HUES48 (cell line): ENCODE measurements around the gene EVC.
"Not testable (repeated sequence)": the region's sequence is repeated elsewhere in the genome, so short reads cannot be mapped to it uniquely, and the experiment has no call there.

Experiments used
- H3K27ac ChIP-seq: one replicate; pipeline ENCODE4 v1.7.0; 2013; ENCODE audit warnings: low read depth, low read length, inconsistent platforms
- H3K27me3 ChIP-seq: 2 replicates; pipeline ENCODE4 v1.6.1; 2013; ENCODE audit warnings: mild to moderate bottlenecking, low read length; ENCODE audit not compliant: control insufficient read depth, insufficient read depth
- H3K36me3 ChIP-seq: 2 replicates; pipeline ENCODE4 v1.6.1; 2013; ENCODE audit warnings: low read length; ENCODE audit not compliant: control insufficient read depth, insufficient read depth
- H3K4me1 ChIP-seq: 2 replicates; pipeline ENCODE4 v1.6.1; 2013; ENCODE audit warnings: mild to moderate bottlenecking, low read length; ENCODE audit not compliant: control insufficient read depth, insufficient read depth
- H3K4me3 ChIP-seq: 2 replicates; pipeline ENCODE4 v1.5.1; 2013; ENCODE audit warnings: mild to moderate bottlenecking, low read depth, low read length
- H3K9ac ChIP-seq: 2 replicates; pipeline ENCODE4 v1.6.1; 2013; ENCODE audit warnings: mild to moderate bottlenecking, low read depth, low read length, moderate library complexity
- H3K9me3 ChIP-seq: 2 replicates; pipeline ENCODE4 v1.6.1; 2013; ENCODE audit warnings: low read length; ENCODE audit not compliant: control insufficient read depth, insufficient read depth

Gene EVC

GRCh38 chr4:5826437-5827107, 115.6 kb downstream of the EVC start:
- no peak overlapping the region for H3K4me3 ChIP-seq
- no peaks in the 10 kb centered on the region for H3K27me3 ChIP-seq
- H3K9me3 ChIP-seq: no peaks in the 10 kb centered on the region
- no peak overlapping the region; the same call in 1 of the 2 replicates for H3K9ac ChIP-seq
- H3K4me1 ChIP-seq: no peaks in the 10 kb centered on the region
- H3K36me3 ChIP-seq: peaks cover 89% of the 10 kb centered on the region
- no peak overlapping the region for H3K27ac ChIP-seq

GRCh38 chr4:5827108-5828004, 116.4 kb downstream of the EVC start:
- Histone ChIP-seq H3K27me3 (no peaks in the 10 kb centered on the region), H3K27ac (no peak overlapping the region), H3K9ac (no peak overlapping the region), H3K36me3 (peaks cover 92% of the 10 kb centered on the region), H3K4me3 (no peak overlapping the region), H3K9me3 (no peaks in the 10 kb centered on the region), H3K4me1 (no peaks in the 10 kb centered on the region)

GRCh38 chr4:5828005-5828391, 117.0 kb downstream of the EVC start:
- Histone ChIP-seq H3K9me3 (no peaks in the 10 kb centered on the region), H3K9ac (no peak overlapping the region), H3K27me3 (no peaks in the 10 kb centered on the region), H3K4me1 (no peaks in the 10 kb centered on the region), H3K27ac (no peak overlapping the region), H3K36me3 (peaks cover 91% of the 10 kb centered on the region), H3K4me3 (no peak overlapping the region)

- H3K9ac ChIP-seq: no peak overlapping the region
- H3K27ac ChIP-seq: no peak overlapping the region
- H3K27me3 ChIP-seq: no peaks in the 10 kb centered on the region
- H3K9me3 ChIP-seq: no peaks in the 10 kb centered on the region
- H3K4me3 ChIP-seq: no peak overlapping the region
- H3K4me1 ChIP-seq: no peaks in the 10 kb centered on the region
- H3K36me3 ChIP-seq: peaks cover 92% of the 10 kb centered on the region
Measured at GRCh38 chr4:5836943-5837342, 125.9 kb downstream of the EVC start.

- H3K27ac ChIP-seq, H3K4me3 ChIP-seq, H3K4me1 ChIP-seq, H3K9me3 ChIP-seq, H3K27me3 ChIP-seq, H3K9ac ChIP-seq: not testable (repeated sequence)
- peaks cover 89% of the 10 kb centered on the region for H3K36me3 ChIP-seq
Measured at GRCh38 chr4:5837483-5837882, 126.5 kb downstream of the EVC start.

- Histone ChIP-seq H3K4me1 (no peaks in the 10 kb centered on the region), H3K4me3 (no peak overlapping the region), H3K27ac (no peak overlapping the region), H3K9me3 (no peaks in the 10 kb centered on the region), H3K27me3 (no peaks in the 10 kb centered on the region), H3K9ac (no peak overlapping the region), H3K36me3 (peaks cover 94% of the 10 kb centered on the region)
Measured at GRCh38 chr4:5839332-5839731, 128.3 kb downstream of the EVC start.

GRCh38 chr4:5839751-5840674, 129.0 kb downstream of the EVC start:
- no peaks in the 10 kb centered on the region for H3K27me3 ChIP-seq
- 0 out of 2 replicates have a peak, but pooled peaks cover under 1% of the 10 kb centered on the region for H3K4me1 ChIP-seq
- H3K9ac ChIP-seq: no peak overlapping the region
- H3K9me3 ChIP-seq: no peaks in the 10 kb centered on the region
- H3K27ac ChIP-seq: no peak overlapping the region
- no peak overlapping the region for H3K4me3 ChIP-seq
- peaks cover 94% of the 10 kb centered on the region for H3K36me3 ChIP-seq

GRCh38 chr4:5842456-5842855, 131.5 kb downstream of the EVC start:
- Histone ChIP-seq H3K27ac (no peak overlapping the region), H3K9ac (no peak overlapping the region), H3K36me3 (peaks cover 88% of the 10 kb centered on the region), H3K4me1 (0 out of 2 replicates have a peak, but pooled peaks cover 8% of the 10 kb centered on the region), H3K27me3 (no peaks in the 10 kb centered on the region), H3K4me3 (no peak overlapping the region), H3K9me3 (no peaks in the 10 kb centered on the region)

- Histone ChIP-seq H3K4me1 (0 out of 2 replicates have a peak, but pooled peaks cover 8% of the 10 kb centered on the region), H3K4me3 (no peak overlapping the region), H3K9ac (no peak overlapping the region), H3K27me3 (no peaks in the 10 kb centered on the region), H3K27ac (no peak overlapping the region), H3K36me3 (peaks cover 87% of the 10 kb centered on the region), H3K9me3 (no peaks in the 10 kb centered on the region)
Measured at GRCh38 chr4:5843573-5844530, 132.9 kb downstream of the EVC start.
